ENCODE measurements around the gene VSTM2B. TPM values are rescaled to one million over a fixed set of nuclear protein-coding genes. Genes with fewer than 3 reads are reported as not detected.

The VSTM2B gene
- total RNA-seq, 2 donors from 2014 or later, result not detected

DNA sequence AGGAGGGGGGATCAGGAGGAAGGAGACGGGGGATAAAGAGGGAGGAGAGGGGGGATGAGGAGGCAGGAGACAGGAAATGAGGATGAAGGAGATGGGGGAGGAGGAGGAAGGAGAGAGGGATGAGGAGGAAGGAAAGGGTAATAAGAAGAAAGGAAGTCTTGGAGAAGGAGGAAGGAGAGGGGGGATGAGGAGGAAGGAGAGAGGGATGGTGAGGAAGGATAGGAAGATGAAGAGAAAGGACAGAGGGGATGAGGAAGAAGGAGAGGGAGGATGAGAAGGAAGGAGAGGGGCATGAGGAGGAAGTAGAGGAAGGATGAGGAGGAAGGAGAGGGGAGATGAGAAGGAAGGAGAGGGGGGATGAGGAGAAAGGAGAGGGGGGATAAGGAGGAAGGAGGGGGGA lies 13.0 kb upstream of the VSTM2B start:
- Histone ChIP-seq H3K36me3 (replicated peaks in 1 of 2; ENCODE audit: insufficient read depth in 1 of 2, low read depth in 2 of 2) (no peaks in the 10 kb centered on the region), H3K4me3 (no peak overlapping the region), H3K9me3 (no peaks in the 10 kb centered on the region), H3K27ac (no peak overlapping the region), H3K27me3 (peaks cover 0 to 6% of the 10 kb centered on the region in 2 donors), H3K4me1 (no peaks in the 10 kb centered on the region)
- TF ChIP-seq POLR2A (IDR thresholded peaks at IDR 0.05), result no peak
- TF ChIP-seq, protein P1, sequence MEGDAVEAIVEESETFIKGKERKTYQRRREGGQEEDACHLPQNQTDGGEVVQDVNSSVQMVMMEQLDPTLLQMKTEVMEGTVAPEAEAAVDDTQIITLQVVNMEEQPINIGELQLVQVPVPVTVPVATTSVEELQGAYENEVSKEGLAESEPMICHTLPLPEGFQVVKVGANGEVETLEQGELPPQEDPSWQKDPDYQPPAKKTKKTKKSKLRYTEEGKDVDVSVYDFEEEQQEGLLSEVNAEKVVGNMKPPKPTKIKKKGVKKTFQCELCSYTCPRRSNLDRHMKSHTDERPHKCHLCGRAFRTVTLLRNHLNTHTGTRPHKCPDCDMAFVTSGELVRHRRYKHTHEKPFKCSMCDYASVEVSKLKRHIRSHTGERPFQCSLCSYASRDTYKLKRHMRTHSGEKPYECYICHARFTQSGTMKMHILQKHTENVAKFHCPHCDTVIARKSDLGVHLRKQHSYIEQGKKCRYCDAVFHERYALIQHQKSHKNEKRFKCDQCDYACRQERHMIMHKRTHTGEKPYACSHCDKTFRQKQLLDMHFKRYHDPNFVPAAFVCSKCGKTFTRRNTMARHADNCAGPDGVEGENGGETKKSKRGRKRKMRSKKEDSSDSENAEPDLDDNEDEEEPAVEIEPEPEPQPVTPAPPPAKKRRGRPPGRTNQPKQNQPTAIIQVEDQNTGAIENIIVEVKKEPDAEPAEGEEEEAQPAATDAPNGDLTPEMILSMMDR (IDR thresholded peaks at IDR 0.05), result no peak
- intact Hi-C loops (cut with DNase I), result no loop called here
- ATAC-seq (no peak), DNase-seq (no peak)
- 44 to 63% methylated on average over 1 of the region's 1 CpG for WGBS, 2 donors

DNA sequence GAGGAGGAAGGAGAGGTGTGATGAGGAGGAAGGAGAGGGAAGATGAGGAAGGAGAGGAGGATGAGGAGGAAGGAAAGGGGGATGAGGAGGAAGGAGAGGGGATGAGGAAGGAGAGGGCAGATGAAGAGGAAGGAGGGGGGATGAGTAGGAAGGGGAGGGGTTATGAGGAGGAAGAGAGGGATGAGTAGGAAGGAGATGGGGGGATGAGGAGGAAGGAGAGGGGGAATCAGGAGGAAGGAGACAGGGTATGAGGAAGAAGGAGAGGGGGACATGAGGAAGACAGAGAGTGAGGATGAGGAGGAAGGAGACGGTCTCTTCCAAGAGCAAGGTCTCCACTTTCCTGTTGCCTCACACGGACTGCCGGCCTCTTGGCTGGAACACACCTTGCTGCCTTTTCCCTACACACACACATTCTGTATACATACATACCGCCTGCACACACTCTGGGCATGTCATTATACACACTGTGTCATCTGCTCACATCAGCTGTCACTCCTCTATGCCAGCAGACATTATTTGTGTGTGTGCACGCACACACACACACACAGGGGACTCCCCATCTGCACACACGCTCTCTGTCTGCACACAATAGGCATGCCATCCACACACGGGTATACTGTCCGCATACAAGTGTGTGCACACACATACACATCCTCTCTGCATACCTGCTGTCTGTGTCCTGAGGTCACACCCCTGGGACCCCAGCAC lies 11.1 kb upstream of the VSTM2B start:
- WGBS, 2 donors, result 49 to 56% methylated on average over 8 of the region's 8 CpGs
- H3K36me3 ChIP-seq (replicated peaks in 1 of 2; ENCODE audit: insufficient read depth in 1 of 2, low read depth in 2 of 2), result no peaks in the 10 kb centered on the region

DNA sequence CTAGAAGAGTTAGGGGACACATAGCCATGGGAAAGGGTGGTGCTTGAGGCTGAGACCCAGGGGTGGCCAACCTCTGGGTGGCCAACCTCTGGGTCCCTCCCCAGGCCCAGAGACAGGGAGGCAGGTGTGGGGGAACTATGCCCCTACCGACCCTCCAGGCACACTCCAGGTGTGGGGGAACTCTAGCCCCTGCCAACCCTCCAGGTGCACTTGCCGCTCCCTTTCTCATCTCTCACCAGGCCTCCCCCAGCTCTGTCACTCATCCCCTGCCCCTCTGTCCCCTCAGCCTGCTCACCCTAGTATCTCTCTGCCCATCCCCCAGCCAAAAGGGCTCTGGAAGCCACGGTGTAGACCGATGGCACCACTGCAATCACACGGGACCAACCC lies 10.6 kb upstream of the VSTM2B start:
- ATAC-seq, result no peak
- no peaks in the 10 kb centered on the region for H3K4me1 ChIP-seq
- H3K4me3 ChIP-seq, result no peak overlapping the region
- intact Hi-C loops (cut with DNase I), result no loop called here
- TF ChIP-seq POLR2A (IDR thresholded peaks at IDR 0.05), result no peak
- TF ChIP-seq, protein P1 (IDR thresholded peaks at IDR 0.05), result no peak
- peaks cover 0 to 6% of the 10 kb centered on the region in 2 donors for H3K27me3 ChIP-seq
- H3K27ac ChIP-seq, result no peak overlapping the region
- H3K36me3 ChIP-seq (replicated peaks in 1 of 2; ENCODE audit: insufficient read depth in 1 of 2, low read depth in 2 of 2), result no peaks in the 10 kb centered on the region
- 48 to 53% methylated on average over 5 of the region's 5 CpGs for WGBS, 2 donors
- no peaks in the 10 kb centered on the region for H3K9me3 ChIP-seq
- no peak for DNase-seq

More for the DNA sequence above, 11.1 kb upstream of the VSTM2B start:
- no peak for TF ChIP-seq POLR2A (IDR thresholded peaks at IDR 0.05)
- TF ChIP-seq, protein P1 (IDR thresholded peaks at IDR 0.05), result no peak
- ATAC-seq, result no peak
- no peak for DNase-seq
- intact Hi-C loops (cut with DNase I), result no loop called here
- H3K4me3 ChIP-seq, result no peak overlapping the region
- H3K27ac ChIP-seq, result no peak overlapping the region
- no peaks in the 10 kb centered on the region for H3K4me1 ChIP-seq
- H3K27me3 ChIP-seq, result peaks cover 0 to 6% of the 10 kb centered on the region in 2 donors
- H3K9me3 ChIP-seq, result no peaks in the 10 kb centered on the region

DNA sequence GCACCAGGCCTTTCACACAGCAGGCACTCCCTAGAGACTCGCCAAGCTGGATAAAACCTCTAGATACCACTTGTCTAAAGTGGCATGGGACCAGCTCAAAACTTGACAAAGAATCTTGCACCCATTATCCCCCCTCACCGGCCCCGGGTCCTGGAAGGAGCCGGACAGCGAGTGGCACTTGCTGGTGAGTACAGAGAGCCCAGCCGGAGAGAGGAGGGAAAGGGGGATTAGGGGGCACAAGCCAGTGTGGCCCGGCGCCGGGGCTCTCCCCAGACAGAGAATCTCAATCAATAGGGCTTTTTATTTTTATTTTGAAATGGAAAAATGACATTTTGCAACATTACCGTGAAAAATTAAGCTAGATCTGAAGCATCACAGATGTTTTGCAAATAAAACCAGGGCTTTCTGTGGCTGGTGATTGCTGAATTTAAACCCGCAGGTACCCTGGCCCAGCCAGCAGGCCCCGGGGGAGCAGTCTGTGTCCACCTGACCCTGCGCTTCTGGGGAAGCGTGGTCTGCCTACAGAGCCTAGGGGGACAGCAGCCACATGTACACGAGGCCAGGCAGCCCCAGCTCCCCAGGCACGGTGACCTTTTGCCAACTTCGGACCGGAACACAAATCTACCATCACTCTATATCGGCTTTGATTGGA lies 10.0 kb upstream of the VSTM2B start:
- H3K36me3 ChIP-seq (replicated peaks in 1 of 2; ENCODE audit: insufficient read depth in 1 of 2, low read depth in 2 of 2), result no peaks in the 10 kb centered on the region
- intact Hi-C loops (cut with DNase I), result no loop called here
- H3K4me1 ChIP-seq, result no peaks in the 10 kb centered on the region
- peaks cover 0 to 6% of the 10 kb centered on the region in 2 donors for H3K27me3 ChIP-seq
- no peaks in the 10 kb centered on the region for H3K9me3 ChIP-seq
- no peak overlapping the region for H3K27ac ChIP-seq
- H3K4me3 ChIP-seq, result no peak overlapping the region
- ATAC-seq, result no peak
- DNase-seq, result no peak
- 49 to 71% methylated on average over 15 to 19 of the region's 19 CpGs for WGBS, 2 donors
- TF ChIP-seq POLR2A (IDR thresholded peaks at IDR 0.05), result no peak
- TF ChIP-seq, protein P1 (IDR thresholded peaks at IDR 0.05), result no peak
